Panc1 (cell line): ENCODE measurements around the gene PCDH15. TPM values are rescaled to one million over a fixed set of nuclear protein-coding genes. Genes with fewer than 3 reads are reported as not detected.

Experiments
- ATAC-seq: fragments of 200-7000 bp; cut with Tn5 transposase; 2 replicates; pipeline ENCODE4 v1.9.1; 2020; ENCODE audit warnings: mild to moderate bottlenecking, moderate library complexity
- BruUV-seq: library from RNA; stranded (reverse); fragments of 400-500 nt; replicated peaks from 2 replicates; lab custom pipeline; 2021; lab: Mats Ljungman, UMichigan
- CTCF ChIA-PET: fragments of 300-600 bp; sonication (Branson Sonifier 250); formaldehyde crosslinking; loops from one replicate; lab custom pipeline; 2022; ENCODE audit warnings: antibody characterized with exemption; lab: Charles Lee
- POLR2A ChIA-PET: fragments of 300-600 bp; sonication (Branson Sonifier 250); formaldehyde crosslinking; loops from one replicate; lab custom pipeline; 2022; ENCODE audit warnings: antibody characterized with exemption; lab: Charles Lee
- DNase-seq: peaks from one replicate; pipeline ENCODE4 v3.0.0-alpha.2; 2010; ENCODE audit warnings: low read depth, low spot score
- H3K27ac ChIP-seq: 2 replicates; pipeline ENCODE4 v1.5.1; 2011; ENCODE audit warnings: mild to moderate bottlenecking, low read length, inconsistent platforms
- H3K27me3 ChIP-seq: fragments of 200-500 bp; sonication (Bioruptor generic); 2 replicates; pipeline ENCODE4 v1.6.0; 2014; ENCODE audit warnings: low read length, inconsistent platforms; ENCODE audit not compliant: control insufficient read depth, insufficient read depth
- H3K36me3 ChIP-seq: fragments of 200-500 bp; sonication (Bioruptor generic); 2 replicates; pipeline ENCODE4 v1.5.1; 2014; ENCODE audit warnings: inconsistent platforms, mild to moderate bottlenecking, low read length, moderate library complexity; ENCODE audit not compliant: control insufficient read depth, insufficient read depth
- H3K4me1 ChIP-seq: 2 replicates; pipeline ENCODE4 v1.5.1; 2011; ENCODE audit warnings: inconsistent platforms, mild to moderate bottlenecking, low read length, moderate library complexity; ENCODE audit not compliant: control insufficient read depth, insufficient read depth
- H3K4me3 ChIP-seq, 2 experiments: 2 replicates each; pipeline ENCODE4 v1.5.1; 2011 to 2012; ENCODE audit warnings: low read depth in 2 of 2, low read length in 2 of 2, mild to moderate bottlenecking in 2 of 2, inconsistent platforms in 1 of 2, moderate library complexity in 1 of 2
- H3K9me3 ChIP-seq: fragments of 200-500 bp; sonication (Bioruptor generic); 2 replicates; pipeline ENCODE4 v1.5.1; 2014; ENCODE audit warnings: low read depth, mild to moderate bottlenecking, inconsistent platforms, low read length, moderate library complexity; ENCODE audit not compliant: control insufficient read depth, insufficient read depth
- CTCF ChIP-seq: fragments of 450-650 bp; IDR thresholded peaks from 2 replicates; pipeline ENCODE4 v1.5.1; 2017; ENCODE audit warnings: mild to moderate bottlenecking
- POLR2AphosphoS5 ChIP-seq: IDR thresholded peaks from 2 replicates; pipeline ENCODE4 v1.6.1; 2012; ENCODE audit warnings: mild to moderate bottlenecking, low read depth, low read length, moderate library complexity
- REST ChIP-seq, 2 experiments: IDR thresholded peaks; 2 replicates each; pipeline ENCODE4 v1.6.1; 2011 to 2012; ENCODE audit warnings: low read depth in 2 of 2, control low read depth in 1 of 2, low read length in 1 of 2, mild to moderate bottlenecking in 1 of 2, moderate library complexity in 1 of 2; ENCODE audit not compliant: insufficient read depth in 1 of 2
- SIN3A ChIP-seq: IDR thresholded peaks from 2 replicates; pipeline ENCODE4 v1.6.1; 2012; ENCODE audit warnings: low read depth, mild to moderate bottlenecking, low read length, moderate library complexity, borderline replicate concordance; ENCODE audit not compliant: insufficient read depth
- TCF7L2 ChIP-seq: IDR thresholded peaks from 2 replicates; pipeline ENCODE4 v1.6.1; 2011; ENCODE audit warnings: mild to moderate bottlenecking, low read depth, low read length, inconsistent platforms
- in situ Hi-C: cut with HindIII; loops from 2 replicates; pipeline ENCODE4 v1.10.0; 2016; ENCODE audit warnings: low sequenced_read_pairs, low pct_unique_long_range_greater_than_20kb
- intact Hi-C: fragments of 100-400 bp; cut with micrococcal nuclease; formaldehyde crosslinking; loops from one replicate; pipeline ENCODE4 v1.10.0; 2022; ENCODE audit not compliant: unreplicated experiment
- total RNA-seq: library from RNA; stranded (reverse); gene quantifications from one replicate; pipeline ENCODE4 v1.2.1, GENCODE V29; 2021; ENCODE audit not compliant: unreplicated experiment

Gene PCDH15
- total RNA-seq, 1 experiment from 2014 or later: 0.18 TPM

GRCh38 chr10:54026340-54026739 is 774.7 kb downstream of the PCDH15 start:
- Histone ChIP-seq H3K4me3 (no peak overlapping the region), H3K4me1 (no peaks in the 10 kb centered on the region), H3K36me3 (no peaks in the 10 kb centered on the region), H3K27me3 (no peaks in the 10 kb centered on the region), H3K27ac (no peak overlapping the region), H3K9me3 (no peaks in the 10 kb centered on the region)
- intact Hi-C loops (no loop called here), in situ Hi-C loops (no loop called here)
- DNase-seq (no peak), ATAC-seq (no peak)
- no peak for TF ChIP-seq POLR2AphosphoS5
- no peak for TF ChIP-seq TCF7L2
- TF ChIP-seq SIN3A: no peak
- no TSS peak for BruUV-seq
- POLR2A ChIA-PET: no interaction called here
- CTCF ChIA-PET: no interaction called here

- H3K27ac ChIP-seq: no peak overlapping the region
- intact Hi-C loops: no loop called here
- CTCF ChIA-PET: no interaction called here
- no peak for TF ChIP-seq CTCF
- TF ChIP-seq POLR2AphosphoS5: no peak
- no peak for TF ChIP-seq SIN3A
- TF ChIP-seq REST (IDR thresholded peaks at IDR 0.05; ENCODE audit: insufficient read depth in 1 of 2, low read depth in 2 of 2, low read length in 1 of 2): no peak
- TF ChIP-seq TCF7L2: no peak
- H3K4me1 ChIP-seq: no peaks in the 10 kb centered on the region
- no peak for DNase-seq
- no peaks in the 10 kb centered on the region for H3K36me3 ChIP-seq
- no peak for ATAC-seq
- in situ Hi-C loops: no loop called here
- POLR2A ChIA-PET: no interaction called here
- no TSS peak for BruUV-seq
- H3K4me3 ChIP-seq: no peak overlapping the region
- no peaks in the 10 kb centered on the region for H3K27me3 ChIP-seq
- no peaks in the 10 kb centered on the region for H3K9me3 ChIP-seq
These were observed 789.9 kb downstream of the PCDH15 start for GRCh38 chr10:54011117-54011516.

- TF ChIP-seq POLR2AphosphoS5 (no peak), TCF7L2 (no peak), SIN3A (no peak), CTCF (no peak), REST (IDR thresholded peaks at IDR 0.05; ENCODE audit: insufficient read depth in 1 of 2, low read depth in 2 of 2, low read length in 1 of 2) (no peak)
- BruUV-seq: no TSS peak
- Histone ChIP-seq H3K4me3 (no peak overlapping the region), H3K27ac (no peak overlapping the region), H3K36me3 (no peaks in the 10 kb centered on the region), H3K9me3 (no peaks in the 10 kb centered on the region), H3K4me1 (no peaks in the 10 kb centered on the region), H3K27me3 (no peaks in the 10 kb centered on the region)
- intact Hi-C loops (no loop called here), in situ Hi-C loops (no loop called here)
- ATAC-seq (no peak), DNase-seq (no peak)
- POLR2A ChIA-PET: no interaction called here
- CTCF ChIA-PET: no interaction called here
These were observed 790.6 kb downstream of the PCDH15 start for GRCh38 chr10:54010337-54010933.
